GM20431 (cell line): ENCODE data around the gene POLR1C.
"Not testable (repeated sequence)": the region's sequence is repeated elsewhere in the genome, so short reads cannot be mapped to it uniquely, and the experiment has no call there.

Source experiments
- in situ Hi-C: fragments of 300-500 bp; cut with MseI, MboI; formaldehyde crosslinking; loops from one replicate; pipeline ENCODE4 v1.15.0; 2020; ENCODE audit warnings: low sequenced_read_pairs; ENCODE audit not compliant: unreplicated experiment

POLR1C gene, protein sequence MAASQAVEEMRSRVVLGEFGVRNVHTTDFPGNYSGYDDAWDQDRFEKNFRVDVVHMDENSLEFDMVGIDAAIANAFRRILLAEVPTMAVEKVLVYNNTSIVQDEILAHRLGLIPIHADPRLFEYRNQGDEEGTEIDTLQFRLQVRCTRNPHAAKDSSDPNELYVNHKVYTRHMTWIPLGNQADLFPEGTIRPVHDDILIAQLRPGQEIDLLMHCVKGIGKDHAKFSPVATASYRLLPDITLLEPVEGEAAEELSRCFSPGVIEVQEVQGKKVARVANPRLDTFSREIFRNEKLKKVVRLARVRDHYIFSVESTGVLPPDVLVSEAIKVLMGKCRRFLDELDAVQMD

DNA sequence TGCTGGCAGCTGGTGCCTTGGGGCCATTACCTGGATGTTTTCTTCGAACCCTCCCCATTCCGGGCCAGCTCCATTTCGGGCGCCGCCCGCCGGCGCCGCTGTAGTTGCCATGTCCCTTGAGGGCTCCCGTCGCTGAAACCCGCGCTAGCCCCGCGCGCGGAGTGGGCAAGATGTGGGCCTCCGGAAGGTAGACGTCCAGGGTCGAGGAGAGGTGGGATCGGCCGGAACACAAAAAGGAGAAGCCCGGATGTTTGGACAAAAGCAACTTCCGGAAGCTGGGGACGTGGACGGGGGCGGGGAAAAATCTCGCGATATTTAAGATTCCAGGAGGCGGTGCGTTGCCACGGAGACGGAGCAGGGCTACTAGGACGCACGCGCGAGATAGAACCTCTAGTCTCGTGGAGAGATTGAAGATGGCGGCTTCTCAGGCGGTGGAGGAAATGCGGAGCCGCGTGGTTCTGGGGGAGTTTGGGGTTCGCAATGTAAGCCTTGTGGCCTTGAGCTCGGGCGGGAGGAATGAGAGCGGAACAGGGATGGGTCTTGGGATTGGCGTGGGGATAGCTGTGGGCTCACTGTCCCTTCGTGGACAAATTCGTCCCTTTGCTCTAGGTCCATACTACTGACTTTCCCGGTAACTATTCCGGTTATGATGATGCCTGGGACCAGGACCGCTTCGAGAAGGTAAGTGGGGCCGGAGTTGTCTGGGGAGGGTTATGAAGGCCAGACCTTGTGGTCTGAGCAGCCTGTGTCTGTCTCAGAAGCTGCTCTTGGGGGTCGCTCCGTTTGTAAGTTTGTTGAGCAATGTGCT is at the start of gene POLR1C, which contains the start of gene YIPF3:
POLR1C (plus strand) TSS at position 393 of the 808 bp plus-strand sequence; CDS start at position 414, 21 bp downstream.
YIPF3 (minus strand) TSS at position 230 of the 808 bp plus-strand sequence; CDS start at position 111, 119 bp downstream.
- in situ Hi-C loops = no loop called here

DNA sequence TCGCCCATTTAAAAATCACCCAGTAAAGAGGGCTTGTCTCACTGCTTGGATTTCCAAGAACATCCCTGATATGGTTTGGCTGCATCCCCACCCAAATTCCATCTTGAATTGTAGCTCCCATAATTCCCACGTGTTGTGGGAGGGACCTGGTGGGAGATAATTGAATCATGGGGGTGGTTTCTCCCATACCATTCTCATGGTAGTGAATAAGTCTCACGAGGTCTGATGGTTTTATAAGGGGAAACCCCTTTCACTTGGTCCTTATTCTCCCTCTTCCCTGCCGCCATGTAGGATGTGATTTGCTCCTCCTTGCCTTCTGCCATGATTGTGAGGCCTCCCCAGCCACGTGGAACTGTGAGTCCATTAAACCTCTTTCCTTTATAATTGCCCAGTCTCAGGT is 49.6 kb upstream of the POLR1C start:
- in situ Hi-C loops = not testable (repeated sequence)

DNA sequence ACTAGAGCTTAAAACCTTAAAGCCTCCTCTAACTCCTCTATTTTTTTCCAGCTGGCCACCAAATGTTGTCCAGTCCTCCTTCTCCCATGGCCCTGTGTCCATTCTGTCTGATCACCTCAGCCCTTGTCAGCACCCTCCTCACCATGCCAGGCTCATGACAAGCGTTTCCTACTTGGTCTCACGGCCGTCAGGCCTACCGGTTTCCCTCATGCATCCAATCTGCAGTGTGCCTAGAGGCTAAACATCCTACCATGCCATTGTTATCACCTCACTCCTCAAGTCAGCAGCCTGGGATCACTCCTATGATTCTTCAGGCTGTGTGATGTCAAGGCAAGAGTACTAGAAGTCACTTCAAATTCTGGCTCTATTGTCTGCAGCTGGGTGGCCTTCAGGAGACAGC is 49.1 kb upstream of the POLR1C start:
- in situ Hi-C loops = no loop called here

DNA sequence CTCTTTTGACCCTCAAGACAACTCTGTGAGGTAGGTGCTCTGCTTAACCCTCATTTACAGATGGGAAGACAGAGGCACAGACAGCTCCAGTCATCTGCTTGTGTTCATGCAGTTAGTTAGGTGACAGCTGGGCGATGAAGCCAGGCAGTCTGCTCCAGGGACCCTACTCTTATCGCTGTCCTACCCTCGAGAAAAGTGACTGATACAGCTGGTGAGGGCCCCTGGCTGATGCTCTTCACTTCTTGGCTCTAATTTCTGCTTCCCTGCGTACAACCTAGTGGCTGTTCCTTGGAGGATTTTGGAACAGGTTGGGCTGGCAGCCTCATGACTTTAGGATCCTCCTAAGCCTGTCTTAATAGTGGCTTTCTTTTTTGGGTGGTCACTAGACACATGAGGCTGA is 48.6 kb upstream of the POLR1C start:
- in situ Hi-C loops = no loop called here

DNA sequence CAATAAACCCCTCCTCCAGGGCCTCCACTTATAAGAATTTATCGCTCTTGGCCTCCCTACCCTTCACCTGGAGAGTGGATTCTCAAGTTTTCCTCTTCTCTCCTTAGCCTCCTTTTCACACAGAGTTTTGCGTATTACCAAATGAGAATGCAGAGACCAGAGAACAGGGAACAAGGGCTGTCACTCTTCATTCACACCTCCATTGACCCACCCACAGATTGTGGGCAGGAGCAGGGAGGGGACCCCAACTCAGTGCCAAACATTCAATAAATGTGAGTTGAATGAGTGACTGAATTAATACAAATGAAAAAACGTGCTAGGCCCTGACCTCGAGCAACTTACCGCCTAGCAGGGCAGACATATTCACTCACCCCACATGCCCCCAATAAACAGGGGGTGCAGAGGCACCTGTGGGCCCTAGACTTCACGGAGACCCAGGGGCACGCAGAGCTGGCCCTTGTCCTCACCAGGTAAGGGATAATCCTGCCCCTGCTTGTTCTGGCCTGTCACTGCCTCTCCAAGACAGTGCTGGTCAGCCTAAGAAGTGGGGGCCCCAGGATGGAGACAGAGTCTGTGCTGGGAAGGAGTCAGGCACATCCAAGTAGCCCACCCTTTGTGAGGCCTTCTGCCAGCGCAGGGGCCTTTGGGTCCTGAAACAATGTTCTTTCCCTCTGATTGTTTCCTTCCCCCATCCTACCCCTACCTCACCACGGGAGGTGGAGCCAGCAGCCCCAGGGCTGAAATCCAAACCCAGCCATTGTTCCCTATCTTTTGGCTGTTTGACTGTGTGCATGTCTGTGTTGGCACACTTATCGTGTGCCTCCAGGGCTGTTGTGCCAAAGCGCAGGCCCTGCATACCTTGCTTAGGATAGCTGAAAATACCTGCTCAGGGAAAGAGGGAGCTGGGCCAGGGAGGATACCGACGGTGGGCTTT is 47.9 kb upstream of the POLR1C start:
- in situ Hi-C loops = no loop called here

DNA sequence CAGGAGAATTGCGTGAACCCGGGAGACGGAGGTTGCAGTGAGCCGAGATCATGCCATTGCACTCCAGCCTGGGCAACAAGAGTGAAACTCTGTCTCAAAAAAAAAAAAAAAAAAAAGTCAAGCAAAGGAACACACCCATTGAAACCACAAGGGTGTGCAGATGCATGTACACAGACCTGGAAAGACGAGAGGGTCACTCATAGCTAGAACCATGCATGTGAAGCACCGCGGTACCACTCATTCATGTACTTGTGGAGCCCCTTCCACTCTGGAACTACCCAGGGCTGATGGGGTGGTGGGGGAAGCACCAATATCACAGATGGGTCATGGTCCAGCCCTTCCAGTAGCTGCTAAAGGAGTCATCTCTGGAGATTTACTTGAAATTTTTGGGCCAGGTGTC is 46.9 kb upstream of the POLR1C start:
- in situ Hi-C loops = no loop called here

DNA sequence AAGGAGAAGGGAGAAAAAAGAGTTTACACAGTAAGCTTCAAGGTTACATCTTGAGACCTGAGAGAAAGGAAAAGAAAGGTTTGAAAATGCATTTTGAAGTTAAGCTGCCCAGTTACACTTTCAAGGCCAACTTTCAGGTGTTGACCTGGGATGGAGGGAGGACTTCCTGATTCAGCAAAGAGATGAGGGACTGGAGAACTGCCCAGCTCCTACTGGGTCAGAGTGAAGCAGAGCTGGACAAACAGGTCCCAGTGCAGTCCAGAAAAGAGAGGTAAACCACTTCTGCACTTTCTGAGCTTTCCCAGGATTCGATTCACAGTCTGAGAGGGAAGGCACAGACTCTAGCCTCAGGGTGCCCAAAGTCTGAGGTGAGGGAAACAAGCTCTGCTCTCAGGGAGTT is 45.5 kb upstream of the POLR1C start:
- in situ Hi-C loops = no loop called here

DNA sequence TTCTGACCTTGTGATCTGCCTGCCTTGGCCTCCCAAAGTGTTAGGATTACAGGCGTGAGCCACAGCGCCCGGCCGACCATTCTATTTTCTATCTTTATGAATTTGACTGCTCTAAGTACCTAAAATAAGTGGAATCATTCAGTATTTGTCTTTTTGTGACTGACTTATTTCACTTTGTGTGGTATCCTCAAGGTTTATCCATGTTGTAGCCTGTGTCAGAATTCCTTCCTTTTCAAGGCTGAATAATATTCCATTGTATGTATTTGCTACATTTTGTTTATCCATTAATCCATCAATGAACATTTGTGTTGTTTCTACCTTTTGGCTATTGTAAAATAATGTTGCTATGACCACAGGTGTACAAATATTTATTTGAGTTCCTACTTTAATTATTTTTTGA is 44.4 kb upstream of the POLR1C start:
- in situ Hi-C loops = no loop called here

DNA sequence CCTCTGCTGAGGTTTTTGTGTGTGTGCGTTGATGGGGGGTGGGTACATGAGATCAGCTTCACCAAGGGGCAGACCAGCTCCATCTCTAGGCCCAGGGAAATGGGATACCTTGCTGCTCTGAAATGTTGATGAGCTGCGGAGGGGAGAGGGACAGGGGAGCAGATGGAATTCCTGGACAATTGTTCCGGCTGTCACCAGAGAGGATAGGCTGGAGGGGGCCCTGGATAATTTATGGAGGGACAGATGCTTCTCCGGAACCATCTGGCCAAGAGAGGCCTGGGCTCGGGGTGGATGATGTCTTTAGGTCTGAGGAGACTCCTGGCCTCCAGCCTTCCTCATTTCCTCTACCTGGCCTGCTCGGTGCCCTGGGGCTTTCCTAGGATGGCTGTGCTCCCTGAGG is 41.4 kb upstream of the POLR1C start:
- in situ Hi-C loops = no loop called here

DNA sequence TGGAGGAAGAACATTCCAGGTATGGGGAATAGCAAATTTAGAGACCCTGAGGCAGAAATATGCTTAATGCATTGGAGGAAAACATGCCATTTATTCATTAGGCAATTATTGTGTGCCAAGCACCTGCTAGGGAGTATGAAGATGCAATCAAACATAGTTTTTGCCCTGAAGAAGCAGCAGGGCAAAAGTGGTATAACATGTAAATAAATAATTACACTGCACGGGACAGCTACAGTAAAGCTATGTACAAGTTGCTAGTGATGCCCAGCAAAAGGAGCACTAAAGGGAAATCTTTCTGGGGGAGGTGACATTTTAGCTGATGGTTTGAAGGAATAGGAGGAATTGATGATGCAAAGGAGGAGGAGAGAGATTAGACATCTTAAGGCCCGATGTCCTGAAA is 40.1 kb upstream of the POLR1C start:
- in situ Hi-C loops = no loop called here

DNA sequence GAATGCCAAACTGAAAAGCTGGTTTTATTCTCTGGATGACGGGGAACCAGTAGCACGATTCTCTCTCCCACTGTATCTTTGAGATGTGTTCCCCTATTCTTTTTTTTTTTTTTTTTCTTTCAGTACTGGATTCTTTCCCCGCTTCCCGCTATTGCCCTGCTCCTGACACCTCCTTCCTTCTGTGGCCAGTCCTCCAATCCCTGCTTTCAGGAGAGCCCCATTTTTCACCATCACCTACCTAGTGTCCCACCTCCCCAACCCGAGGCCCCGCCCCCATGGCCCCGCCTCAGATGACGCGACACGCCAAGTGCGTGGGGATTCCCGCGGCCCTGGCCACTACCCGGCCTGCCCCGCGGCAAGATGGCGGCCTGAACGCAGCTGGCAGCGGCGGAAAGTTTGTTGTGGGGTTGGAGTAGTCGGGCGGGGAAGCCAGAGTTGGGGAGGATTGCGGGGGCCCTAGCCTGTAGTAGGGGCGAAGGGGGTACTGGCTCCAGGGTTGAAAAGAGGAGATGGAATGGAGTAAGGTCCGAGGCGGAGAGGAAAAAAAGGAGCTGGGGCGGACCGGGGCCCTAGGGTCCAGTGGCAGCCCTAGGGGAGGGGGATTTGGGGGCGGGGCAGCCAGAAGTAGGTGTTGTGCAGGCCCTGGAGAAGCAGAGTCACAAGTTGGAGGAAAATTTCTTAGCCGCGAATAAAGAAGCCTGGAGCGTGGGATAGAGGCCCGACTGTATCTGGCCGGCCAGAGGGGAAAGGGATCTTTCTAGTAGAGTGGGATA is 39.5 kb upstream of the POLR1C start, which contains the start of gene TJAP1:
TJAP1 (plus strand) TSS at position 336 of the 773 bp plus-strand sequence. CDS start 21,432 bp downstream, outside the sequence.
- in situ Hi-C loops = no loop called here

DNA sequence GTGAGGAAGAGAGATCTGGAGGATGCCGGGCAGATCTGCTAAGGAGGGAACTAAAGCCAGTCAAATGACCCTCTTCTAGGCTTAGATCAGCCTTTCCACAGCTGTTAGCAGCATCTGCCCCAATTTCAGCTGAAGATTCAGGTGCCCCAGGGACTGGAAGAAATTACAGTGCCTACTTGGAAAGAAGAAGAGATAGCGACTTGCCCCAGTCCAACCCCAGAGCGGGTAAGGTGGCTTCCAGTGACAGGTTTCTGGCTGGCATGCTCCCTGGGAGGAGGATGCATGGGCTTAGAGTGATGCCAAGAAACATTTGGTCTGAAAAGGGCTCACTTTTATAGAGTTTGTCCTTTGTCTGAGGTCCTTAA is 38.9 kb upstream of the POLR1C start:
- in situ Hi-C loops = no loop called here

DNA sequence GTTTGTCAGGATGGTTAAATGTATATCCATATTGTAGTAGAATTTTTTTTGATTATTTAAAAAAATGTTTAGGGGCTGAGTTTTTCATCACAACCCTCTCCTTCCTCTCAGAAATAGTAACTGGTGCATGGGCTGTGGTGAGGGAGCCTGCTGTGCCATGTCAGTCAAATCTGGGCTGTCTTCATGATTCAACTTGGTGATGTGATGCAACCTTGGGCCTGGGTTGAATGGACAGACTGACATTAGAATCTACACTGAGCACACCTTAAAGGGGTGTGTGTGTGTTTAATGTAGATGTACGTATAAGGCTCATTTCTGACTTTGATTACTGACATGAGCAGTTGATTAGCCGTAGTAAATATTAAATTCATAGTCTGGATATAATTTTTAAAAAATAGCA is 35.8 kb upstream of the POLR1C start:
- in situ Hi-C loops = no loop called here

DNA sequence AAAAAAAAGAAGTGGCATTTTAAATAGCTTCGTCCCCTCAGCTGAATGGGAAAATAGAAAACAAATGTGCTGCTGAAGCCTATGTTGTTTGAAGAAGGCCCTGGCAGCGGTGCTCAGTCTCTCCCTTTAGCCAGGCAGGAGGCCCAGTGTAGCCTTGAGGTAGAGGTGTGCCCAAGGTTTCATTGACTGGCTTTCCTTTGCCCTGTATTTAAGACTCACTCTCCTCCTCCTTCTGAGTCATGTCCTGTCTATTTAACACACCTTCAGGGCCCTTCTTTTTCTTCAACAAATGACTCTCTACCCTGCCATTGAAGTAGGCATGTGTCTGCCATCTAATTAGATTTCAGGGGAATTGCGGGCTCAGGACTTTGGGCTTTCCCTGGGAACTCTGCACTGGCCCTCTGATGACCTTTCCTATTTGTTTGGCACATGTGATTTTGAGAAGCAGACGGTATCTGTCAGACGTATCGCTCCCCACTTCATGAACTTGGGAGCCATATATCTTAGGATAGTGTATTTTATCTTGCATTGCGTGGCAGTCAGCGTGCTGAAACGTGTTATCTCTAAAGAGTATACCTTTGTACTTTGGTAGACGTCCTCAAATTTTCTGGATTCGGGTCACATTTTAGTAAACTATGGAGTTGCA is 35.2 kb upstream of the POLR1C start:
- in situ Hi-C loops = no loop called here

DNA sequence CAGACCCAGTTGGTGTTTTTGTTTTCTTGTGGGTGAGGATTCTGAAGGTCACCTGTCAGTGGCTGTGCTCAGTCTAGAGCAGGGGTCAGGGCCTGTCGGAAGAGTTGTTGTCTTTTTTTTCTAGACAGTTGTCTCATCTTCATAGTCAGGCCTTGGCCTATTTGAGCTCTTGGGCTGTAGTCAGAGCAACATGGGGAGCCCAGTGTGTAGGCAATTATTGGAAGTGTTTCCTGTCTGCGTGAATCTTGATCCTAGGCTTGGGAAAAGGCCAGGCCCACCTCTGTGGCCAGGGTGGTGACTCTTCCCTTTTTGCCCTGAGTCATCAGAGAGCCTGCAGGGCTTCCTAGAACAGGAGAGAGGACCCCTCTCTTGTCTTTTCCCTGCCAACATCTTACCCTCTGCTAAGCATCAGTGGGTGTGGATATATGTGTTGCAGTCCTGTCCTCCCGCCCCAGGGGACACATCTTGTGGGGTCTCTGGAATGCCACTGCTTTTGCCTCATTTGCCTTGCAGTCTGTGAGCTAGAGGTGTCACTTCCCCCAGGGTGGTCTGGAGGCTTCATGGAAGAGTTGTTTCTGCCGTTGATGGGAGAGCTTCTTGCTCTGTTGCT is 28.1 kb upstream of the POLR1C start:
- in situ Hi-C loops = no loop called here

DNA sequence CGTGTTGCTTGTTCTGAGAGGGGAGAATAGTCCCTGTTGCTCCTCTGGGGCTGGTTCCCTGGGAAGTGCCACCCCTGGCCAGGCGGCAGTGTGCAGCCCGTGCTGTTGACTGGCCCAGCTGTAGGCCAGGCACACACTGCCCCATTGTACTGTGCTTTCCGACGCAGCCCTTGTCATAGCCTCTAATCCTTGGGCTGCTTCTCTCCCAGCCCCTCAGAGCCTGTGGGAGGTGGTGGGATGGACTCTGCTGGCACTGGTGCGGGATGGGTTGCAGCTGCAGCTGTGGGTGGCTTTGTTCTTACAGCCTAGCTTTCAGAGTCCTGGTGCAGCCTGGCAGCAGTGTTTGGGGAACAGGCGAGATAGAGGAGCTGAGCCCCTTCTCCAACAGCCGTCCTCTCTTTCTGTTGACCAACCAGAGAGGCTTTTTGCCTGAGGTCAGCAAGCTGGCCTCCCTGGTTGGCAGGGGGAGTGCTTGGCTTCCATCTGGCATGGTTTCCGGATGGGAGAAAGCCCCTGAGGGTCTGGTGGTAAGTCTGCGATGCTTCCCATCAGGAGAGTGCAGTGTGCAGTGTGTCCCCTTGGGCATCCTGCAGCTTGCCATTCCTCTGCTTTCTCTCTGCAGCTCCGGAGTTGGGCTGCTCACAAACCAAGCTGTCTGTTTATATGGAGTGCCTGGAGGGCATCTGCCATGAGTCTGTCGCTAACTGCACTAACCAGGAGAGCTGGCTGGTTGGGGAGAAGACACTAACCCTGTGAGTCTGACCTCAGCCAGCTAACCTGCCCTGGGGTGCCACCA is 27.4 kb upstream of the POLR1C start:
- in situ Hi-C loops = no loop called here

DNA sequence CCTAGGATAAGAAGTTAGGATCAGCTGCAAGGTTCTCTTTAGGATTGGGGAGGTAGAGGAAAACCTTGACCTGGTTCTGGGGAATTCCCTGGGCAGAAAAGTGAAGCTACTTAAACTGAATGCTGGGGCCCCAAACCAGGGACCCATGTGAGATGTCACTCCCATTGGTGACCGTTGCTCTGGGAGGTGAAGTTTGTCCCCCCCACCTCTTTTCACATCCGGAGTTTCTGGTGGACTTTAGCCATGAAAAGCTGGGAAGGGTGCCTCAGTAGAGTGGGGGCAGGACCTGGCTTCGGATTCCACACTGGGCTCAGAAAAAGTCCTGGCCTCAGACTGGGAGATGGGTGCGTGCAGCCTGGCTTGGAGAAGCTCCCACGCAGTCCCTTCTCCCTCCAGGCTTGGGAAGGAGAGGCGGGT is 26.4 kb upstream of the POLR1C start:
- in situ Hi-C loops = no loop called here
